NCI-H1092 (cell line): Measurements from ENCODE around the gene ACOT11.
A peak's percentile ranks its signal among the peaks of the same experiment; 100 is the strongest.
"Not testable (repeated sequence)": the region's sequence is repeated elsewhere in the genome, so short reads cannot be mapped to it uniquely, and the experiment has no call there.

ENCODE experiments used
- DNase-seq: peaks from one replicate; lab custom pipeline; 2025; lab: John Stamatoyannopoulos, UW

ACOT11 gene

GRCh38 chr1:54547601-54548388, at the start of gene ACOT11:
TSS of gene ACOT11 (plus strand) at chr1:54548228. CDS start at chr1:54548310, 82 bp downstream.
- peak; percentile 81 for DNase-seq

GRCh38 chr1:54498383-54499096, 49.5 kb upstream of the ACOT11 start:
- no peak for DNase-seq

GRCh38 chr1:54499097-54499359, 49.0 kb upstream of the ACOT11 start:
- DNase-seq = no peak

GRCh38 chr1:54499360-54500106, 48.5 kb upstream of the ACOT11 start:
- DNase-seq = no peak

- no peak for DNase-seq
These were observed 48.0 kb upstream of the ACOT11 start for GRCh38 chr1:54500107-54500431.

- DNase-seq = no peak
These were observed 46.2 kb upstream of the ACOT11 start for GRCh38 chr1:54501849-54502248.

GRCh38 chr1:54502342-54502741, 45.7 kb upstream of the ACOT11 start:
- DNase-seq = no peak

- DNase-seq = no peak
These were observed 41.4 kb upstream of the ACOT11 start for GRCh38 chr1:54506594-54506993.

GRCh38 chr1:54507033-54507870, 40.8 kb upstream of the ACOT11 start:
- no peak for DNase-seq

GRCh38 chr1:54510715-54511270, 37.2 kb upstream of the ACOT11 start:
- no peak for DNase-seq

GRCh38 chr1:54513921-54514580, 34.0 kb upstream of the ACOT11 start:
- DNase-seq = not testable (repeated sequence)

GRCh38 chr1:54516249-54516920, 31.6 kb upstream of the ACOT11 start:
- no peak for DNase-seq

- DNase-seq = no peak
These were observed 30.5 kb upstream of the ACOT11 start for GRCh38 chr1:54517496-54517895.

- no peak for DNase-seq
These were observed 29.5 kb upstream of the ACOT11 start for GRCh38 chr1:54518489-54518888.

GRCh38 chr1:54519709-54520108, 28.3 kb upstream of the ACOT11 start:
- DNase-seq = no peak

- DNase-seq = no peak
These were observed 27.3 kb upstream of the ACOT11 start for GRCh38 chr1:54520631-54521321.

- DNase-seq = not testable (repeated sequence)
These were observed 21.5 kb upstream of the ACOT11 start for GRCh38 chr1:54526565-54526964.

GRCh38 chr1:54528613-54529012, 19.4 kb upstream of the ACOT11 start:
- no peak for DNase-seq

GRCh38 chr1:54532033-54532432, 16.0 kb upstream of the ACOT11 start:
- no peak for DNase-seq

GRCh38 chr1:54536656-54537055, 11.4 kb upstream of the ACOT11 start:
- DNase-seq = not testable (repeated sequence)
